Osteoblast (primary cell): Measurements from ENCODE around the gene MRC2. TPM values are rescaled to one million over a fixed set of nuclear protein-coding genes. Genes with fewer than 3 reads are reported as not detected.
A peak's percentile ranks its signal among the peaks of the same experiment; 100 is the strongest.

Source experiments
- DNase-seq: peaks from one replicate; pipeline ENCODE4 v3.0.0; 2011; ENCODE audit warnings: low spot score, mixed read lengths; ENCODE audit not compliant: insufficient read length; ENCODE audit errors: missing footprints
- H2AFZ ChIP-seq: 2 replicates; pipeline ENCODE4 v1.6.0; 2011; ENCODE audit warnings: mild to moderate bottlenecking, low read length
- H3K27ac ChIP-seq: 2 replicates; pipeline ENCODE4 v1.5.1; 2011; ENCODE audit warnings: mild to moderate bottlenecking, low read depth, low read length, moderate library complexity
- H3K27me3 ChIP-seq: 2 replicates; pipeline ENCODE4 v1.6.0; 2012; ENCODE audit warnings: mild to moderate bottlenecking, control low read depth, inconsistent platforms, low read length, moderate library complexity; ENCODE audit not compliant: insufficient read depth
- H3K36me3 ChIP-seq: 2 replicates; pipeline ENCODE4 v1.5.1; 2011; ENCODE audit warnings: mild to moderate bottlenecking, low read length, control low read depth, moderate library complexity; ENCODE audit not compliant: insufficient read depth
- H3K4me1 ChIP-seq: 2 replicates; pipeline ENCODE4 v1.5.1; 2011; ENCODE audit warnings: mild to moderate bottlenecking, low read length, control low read depth, moderate library complexity; ENCODE audit not compliant: insufficient read depth
- H3K4me2 ChIP-seq: 2 replicates; pipeline ENCODE4 v1.6.0; 2011; ENCODE audit warnings: mild to moderate bottlenecking, low read length; ENCODE audit not compliant: insufficient read depth
- H3K4me3 ChIP-seq: fragments of 200-600 bp; sonication (generic); 3 replicates; pipeline ENCODE4 v1.5.1; 2012; ENCODE audit warnings: mild to moderate bottlenecking, low read length, inconsistent platforms; ENCODE audit not compliant: insufficient read depth
- H3K79me2 ChIP-seq: 2 replicates; pipeline ENCODE4 v1.6.0; 2012; ENCODE audit warnings: mild to moderate bottlenecking, low read length, control low read depth, inconsistent platforms; ENCODE audit not compliant: insufficient read depth
- H3K9me3 ChIP-seq: 2 replicates; pipeline ENCODE4 v1.5.1; 2011; ENCODE audit warnings: low read depth, low read length, control low read depth
- H4K20me1 ChIP-seq: 2 replicates; pipeline ENCODE4 v1.6.0; 2012; ENCODE audit warnings: mild to moderate bottlenecking, low read length, control low read depth; ENCODE audit not compliant: insufficient read depth
- total RNA-seq: library from RNA; depleted of rRNA; stranded (reverse); fragments of >200 nt; gene quantifications from 2 replicates; pipeline ENCODE4 v1.2.3, GENCODE V29; 2012
- TF ChIP-seq, protein P1 (sequence below): IDR thresholded peaks from 2 replicates; pipeline ENCODE4 v1.5.1; 2011; ENCODE audit warnings: mild to moderate bottlenecking, low read depth, low read length, moderate library complexity; ENCODE audit errors: extremely low read depth

The MRC2 gene
- total RNA-seq, 1 donor: 552 TPM

DNA sequence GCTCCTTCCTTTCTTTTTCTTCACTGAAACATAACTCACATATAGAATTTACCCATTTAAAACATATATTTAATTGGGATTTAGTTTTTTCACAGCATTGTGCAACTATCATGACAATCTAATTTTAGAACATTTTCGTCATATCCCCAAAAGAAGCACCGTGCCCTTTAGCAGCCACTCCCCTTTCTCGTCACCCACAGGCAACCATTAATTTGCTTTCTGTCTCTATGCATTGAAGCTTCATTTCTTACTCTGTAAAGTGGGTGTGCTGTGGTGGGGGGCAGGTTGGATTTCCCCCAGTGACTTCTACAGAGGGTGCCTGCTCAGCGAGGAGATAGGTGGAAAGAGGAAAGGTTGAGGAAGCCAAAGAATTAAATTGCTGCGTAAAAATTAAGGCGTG is 35.8 kb downstream of the MRC2 start:
- Histone ChIP-seq H2AFZ (no peak overlapping the region), H4K20me1 (peaks cover 57% of the 10 kb centered on the region), H3K79me2 (peaks cover 86% of the 10 kb centered on the region), H3K36me3 (peaks cover 34% of the 10 kb centered on the region), H3K9me3 (peaks cover 4% of the 10 kb centered on the region), H3K4me2 (no peak overlapping the region), H3K4me3 (no peak overlapping the region), H3K4me1 (peaks cover 10% of the 10 kb centered on the region), H3K27me3 (no peaks in the 10 kb centered on the region), H3K27ac (peak overlapping the region; percentile 11)
- TF ChIP-seq, protein P1, sequence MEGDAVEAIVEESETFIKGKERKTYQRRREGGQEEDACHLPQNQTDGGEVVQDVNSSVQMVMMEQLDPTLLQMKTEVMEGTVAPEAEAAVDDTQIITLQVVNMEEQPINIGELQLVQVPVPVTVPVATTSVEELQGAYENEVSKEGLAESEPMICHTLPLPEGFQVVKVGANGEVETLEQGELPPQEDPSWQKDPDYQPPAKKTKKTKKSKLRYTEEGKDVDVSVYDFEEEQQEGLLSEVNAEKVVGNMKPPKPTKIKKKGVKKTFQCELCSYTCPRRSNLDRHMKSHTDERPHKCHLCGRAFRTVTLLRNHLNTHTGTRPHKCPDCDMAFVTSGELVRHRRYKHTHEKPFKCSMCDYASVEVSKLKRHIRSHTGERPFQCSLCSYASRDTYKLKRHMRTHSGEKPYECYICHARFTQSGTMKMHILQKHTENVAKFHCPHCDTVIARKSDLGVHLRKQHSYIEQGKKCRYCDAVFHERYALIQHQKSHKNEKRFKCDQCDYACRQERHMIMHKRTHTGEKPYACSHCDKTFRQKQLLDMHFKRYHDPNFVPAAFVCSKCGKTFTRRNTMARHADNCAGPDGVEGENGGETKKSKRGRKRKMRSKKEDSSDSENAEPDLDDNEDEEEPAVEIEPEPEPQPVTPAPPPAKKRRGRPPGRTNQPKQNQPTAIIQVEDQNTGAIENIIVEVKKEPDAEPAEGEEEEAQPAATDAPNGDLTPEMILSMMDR: no peak
- DNase-seq: peak; percentile 61

DNA sequence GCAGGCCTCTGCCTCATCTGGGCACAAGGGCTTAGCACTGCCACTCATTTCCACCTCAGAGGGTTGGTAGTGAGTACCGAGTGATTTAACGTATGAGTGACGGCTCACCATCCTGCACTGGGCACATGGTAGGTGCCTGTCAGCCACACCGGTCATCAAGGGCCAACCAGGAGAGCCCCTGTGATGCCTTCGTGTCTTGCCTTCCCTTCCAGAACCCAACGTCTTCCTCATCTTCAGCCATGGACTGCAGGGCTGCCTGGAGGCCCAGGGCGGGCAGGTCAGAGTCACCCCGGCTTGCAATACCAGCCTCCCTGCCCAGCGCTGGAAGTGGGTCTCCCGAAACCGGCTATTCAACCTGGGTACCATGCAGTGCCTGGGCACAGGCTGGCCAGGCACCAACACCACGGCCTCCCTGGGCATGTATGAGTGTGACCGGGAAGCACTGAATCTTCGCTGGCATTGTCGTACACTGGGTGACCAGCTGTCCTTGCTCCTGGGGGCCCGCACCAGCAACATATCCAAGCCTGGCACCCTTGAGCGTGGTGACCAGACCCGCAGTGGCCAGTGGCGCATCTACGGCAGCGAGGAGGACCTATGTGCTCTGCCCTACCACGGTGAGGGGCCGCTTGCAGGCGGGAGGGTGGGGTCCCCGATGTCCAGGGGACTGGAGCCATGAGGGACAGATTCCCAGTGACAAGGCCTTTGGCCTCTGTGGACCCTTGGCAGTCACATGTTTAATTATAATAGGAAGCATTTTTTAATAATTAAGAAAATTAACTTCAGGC is 37.1 kb downstream of the MRC2 start:
- TF ChIP-seq, protein P1: no peak
- peaks cover 4% of the 10 kb centered on the region for H3K9me3 ChIP-seq
- no peak overlapping the region for H2AFZ ChIP-seq
- no peak overlapping the region for H3K27ac ChIP-seq
- no peak overlapping the region for H3K4me3 ChIP-seq
- no peak overlapping the region for H3K4me2 ChIP-seq
- H3K36me3 ChIP-seq: peaks cover 38% of the 10 kb centered on the region
- H3K79me2 ChIP-seq: peaks cover 82% of the 10 kb centered on the region
- H4K20me1 ChIP-seq: peaks cover 50% of the 10 kb centered on the region
- peaks cover 17% of the 10 kb centered on the region for H3K4me1 ChIP-seq
- DNase-seq: peak; percentile 49
- no peaks in the 10 kb centered on the region for H3K27me3 ChIP-seq

DNA sequence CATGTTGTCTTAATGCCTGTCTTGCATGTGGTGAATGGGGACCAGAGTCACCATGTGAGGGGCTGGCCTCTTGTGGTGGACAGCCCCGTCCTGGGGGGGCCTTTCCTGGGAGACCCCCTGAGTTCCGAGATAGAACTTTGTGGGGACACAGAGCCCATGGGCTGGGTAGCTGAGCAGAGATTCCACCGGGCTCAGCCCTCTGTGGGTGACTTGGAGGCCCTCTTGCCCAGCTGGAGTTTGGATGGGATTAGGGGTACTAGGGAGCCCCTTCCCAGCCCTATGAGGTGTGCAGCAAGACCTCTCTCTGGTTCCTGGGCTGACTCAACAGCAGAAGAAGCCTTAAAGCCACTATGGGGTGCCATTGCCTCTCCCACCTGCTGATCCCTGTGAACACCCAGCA is 38.1 kb downstream of the MRC2 start:
- H4K20me1 ChIP-seq: peaks cover 50% of the 10 kb centered on the region
- no peak overlapping the region for H3K27ac ChIP-seq
- H2AFZ ChIP-seq: no peak overlapping the region
- no peak overlapping the region for H3K4me3 ChIP-seq
- H3K27me3 ChIP-seq: no peaks in the 10 kb centered on the region
- no peak overlapping the region for H3K4me2 ChIP-seq
- DNase-seq: peak; percentile 37
- TF ChIP-seq, protein P1: no peak
- peaks cover 4% of the 10 kb centered on the region for H3K9me3 ChIP-seq
- H3K36me3 ChIP-seq: peaks cover 49% of the 10 kb centered on the region
- H3K4me1 ChIP-seq: peaks cover 17% of the 10 kb centered on the region
- peaks cover 81% of the 10 kb centered on the region for H3K79me2 ChIP-seq

DNA sequence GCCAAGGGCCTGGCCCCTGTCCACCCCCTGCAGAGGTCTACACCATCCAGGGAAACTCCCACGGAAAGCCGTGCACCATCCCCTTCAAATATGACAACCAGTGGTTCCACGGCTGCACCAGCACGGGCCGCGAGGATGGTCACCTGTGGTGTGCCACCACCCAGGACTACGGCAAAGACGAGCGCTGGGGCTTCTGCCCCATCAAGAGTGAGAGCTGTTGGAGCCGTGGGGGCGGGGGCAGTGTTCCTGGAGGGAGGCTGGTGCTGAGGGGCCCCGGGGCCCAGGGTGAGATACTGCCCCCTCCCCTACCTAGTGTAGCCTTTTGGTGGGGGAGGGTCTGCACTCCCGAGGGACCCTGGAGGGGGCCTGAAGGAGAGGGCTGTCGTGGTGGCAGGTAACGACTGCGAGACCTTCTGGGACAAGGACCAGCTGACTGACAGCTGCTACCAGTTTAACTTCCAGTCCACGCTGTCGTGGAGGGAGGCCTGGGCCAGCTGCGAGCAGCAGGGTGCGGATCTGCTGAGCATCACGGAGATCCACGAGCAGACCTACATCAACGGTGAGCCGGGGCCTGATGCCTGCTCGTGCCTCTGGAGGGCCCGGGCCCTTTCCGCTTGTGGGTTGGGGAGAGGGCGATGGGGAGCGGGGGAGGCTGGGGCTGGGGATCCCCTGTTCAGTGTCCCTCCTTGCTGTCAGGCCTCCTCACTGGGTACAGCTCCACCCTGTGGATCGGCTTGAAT is 38.8 kb downstream of the MRC2 start:
- H3K4me3 ChIP-seq: no peak overlapping the region
- peak; percentile 84 for DNase-seq
- no peak overlapping the region for H2AFZ ChIP-seq
- no peaks in the 10 kb centered on the region for H3K9me3 ChIP-seq
- peaks cover 17% of the 10 kb centered on the region for H3K4me1 ChIP-seq
- TF ChIP-seq, protein P1: no peak
- no peak overlapping the region for H3K27ac ChIP-seq
- H3K79me2 ChIP-seq: peaks cover 80% of the 10 kb centered on the region
- peaks cover 55% of the 10 kb centered on the region for H3K36me3 ChIP-seq
- H4K20me1 ChIP-seq: peaks cover 50% of the 10 kb centered on the region
- no peaks in the 10 kb centered on the region for H3K27me3 ChIP-seq
- no peak overlapping the region for H3K4me2 ChIP-seq
